IMR-90 (cell line): ENCODE data around the gene CDC42EP5. TPM values are rescaled to one million over a fixed set of nuclear protein-coding genes. Genes with fewer than 3 reads are reported as not detected.

ENCODE experiments used
- ATAC-seq: fragments of 200-7000 bp; cut with Tn5 transposase; 2 replicates; pipeline ENCODE4 v1.9.1; 2020; ENCODE audit warnings: low read depth, mild to moderate bottlenecking, moderate library complexity
- BruUV-seq: library from RNA; stranded (reverse); fragments of 400-500 nt; replicated peaks from 2 replicates; lab custom pipeline; 2021; lab: Mats Ljungman, UMichigan
- CTCF ChIA-PET: fragments of 300-600 bp; formaldehyde crosslinking; extraction: SDS; loops from one replicate; lab custom pipeline; 2021; ENCODE audit warnings: antibody characterized with exemption; lab: Yijun Ruan, JAX
- POLR2A ChIA-PET: fragments of 300-600 bp; sonication (Branson Sonifier 250); formaldehyde crosslinking; loops from one replicate; lab custom pipeline; 2022; ENCODE audit warnings: antibody characterized with exemption; ENCODE audit not compliant: unreplicated experiment; lab: Charles Lee
- DNase-seq: peaks from one replicate; pipeline ENCODE4 v3.0.0; 2013
- H2AFZ ChIP-seq: replicated peaks from 2 replicates; pipeline ENCODE3; 2013; ENCODE audit warnings: low read length, mild to moderate bottlenecking; ENCODE audit not compliant: poor library complexity
- H2AK5ac ChIP-seq: 2 replicates; pipeline ENCODE4 v1.6.1; 2013; ENCODE audit warnings: low read depth, low read length, inconsistent platforms
- H2AK9ac ChIP-seq: replicated peaks from 2 replicates; pipeline ENCODE3; 2013; ENCODE audit warnings: mild to moderate bottlenecking, low read depth, low read length, moderate library complexity; ENCODE audit not compliant: poor library complexity
- H2BK120ac ChIP-seq: 2 replicates; pipeline ENCODE4 v1.6.1; 2013; ENCODE audit warnings: low read depth, low read length, inconsistent platforms
- H2BK15ac ChIP-seq: 3 replicates; pipeline ENCODE4 v1.6.1; 2013; ENCODE audit warnings: low read depth, low read length, inconsistent platforms
- H2BK20ac ChIP-seq: 2 replicates; pipeline ENCODE4 v1.6.1; 2013; ENCODE audit warnings: low read depth, mild to moderate bottlenecking, inconsistent platforms, low read length, moderate library complexity
- H2BK5ac ChIP-seq: 2 replicates; pipeline ENCODE4 v1.6.1; 2013; ENCODE audit warnings: mild to moderate bottlenecking, low read depth, low read length, inconsistent platforms; ENCODE audit not compliant: poor library complexity, severe bottlenecking
- H3K14ac ChIP-seq: replicated peaks from 2 replicates; pipeline ENCODE4 v1.6.1; 2013; ENCODE audit warnings: low read depth, low read length, inconsistent platforms
- H3K18ac ChIP-seq: 2 replicates; pipeline ENCODE4 v1.6.1; 2013; ENCODE audit warnings: low read depth, low read length, control low read depth
- H3K23ac ChIP-seq: 2 replicates; pipeline ENCODE4 v1.6.1; 2013; ENCODE audit warnings: low read depth, low read length, inconsistent platforms
- H3K27ac ChIP-seq: 2 replicates; pipeline ENCODE4 v1.5.1; 2013; ENCODE audit warnings: mild to moderate bottlenecking, control low read depth, low read length; ENCODE audit not compliant: insufficient read depth
- H3K27me3 ChIP-seq: 2 replicates; pipeline ENCODE4 v1.6.1; 2013; ENCODE audit warnings: low read length; ENCODE audit not compliant: control insufficient read depth, insufficient read depth
- H3K36me3 ChIP-seq: 2 replicates; pipeline ENCODE4 v1.6.1; 2013; ENCODE audit warnings: low read length, mixed read lengths; ENCODE audit not compliant: control insufficient read depth, insufficient read depth
- H3K4ac ChIP-seq: 2 replicates; pipeline ENCODE4 v1.6.1; 2013; ENCODE audit warnings: low read depth, low read length, inconsistent platforms
- H3K4me1 ChIP-seq: 2 replicates; pipeline ENCODE4 v1.6.1; 2013; ENCODE audit warnings: low read length, mixed read lengths; ENCODE audit not compliant: control insufficient read depth, insufficient read depth
- H3K4me2 ChIP-seq: 2 replicates; pipeline ENCODE4 v1.6.1; 2013; ENCODE audit warnings: low read depth, mild to moderate bottlenecking, control low read depth, low read length, moderate library complexity
- H3K4me3 ChIP-seq: 2 replicates; pipeline ENCODE4 v1.5.1; 2013; ENCODE audit warnings: low read depth, mild to moderate bottlenecking, control low read depth, low read length, moderate library complexity; ENCODE audit not compliant: insufficient read depth
- H3K56ac ChIP-seq: 2 replicates; pipeline ENCODE4 v1.6.1; 2013; ENCODE audit warnings: low read length, inconsistent platforms; ENCODE audit not compliant: insufficient read depth; ENCODE audit errors: extremely low read depth
- H3K79me1 ChIP-seq, 2 experiments: 2 replicates each; pipeline ENCODE4 v1.6.1; 2013; ENCODE audit warnings: low read length in 2 of 2, inconsistent platforms in 1 of 2, low read depth in 1 of 2
- H3K9ac ChIP-seq: 2 replicates; pipeline ENCODE4 v1.6.1; 2013; ENCODE audit warnings: low read depth, low read length, control low read depth
- H3K9me1 ChIP-seq: 2 replicates; pipeline ENCODE4 v1.6.1; 2013; ENCODE audit warnings: low read length, inconsistent platforms; ENCODE audit not compliant: insufficient read depth
- H3K9me3 ChIP-seq: 2 replicates; pipeline ENCODE4 v1.6.1; 2013; ENCODE audit warnings: low read length; ENCODE audit not compliant: control insufficient read depth, insufficient read depth
- H4K20me1 ChIP-seq: 2 replicates; pipeline ENCODE4 v1.6.1; 2013; ENCODE audit warnings: low read length, inconsistent platforms; ENCODE audit not compliant: insufficient read depth
- H4K5ac ChIP-seq: 2 replicates; pipeline ENCODE4 v1.6.1; 2013; ENCODE audit warnings: mild to moderate bottlenecking, low read depth, low read length, control low read depth
- H4K8ac ChIP-seq, 2 experiments: 2 replicates each; pipeline ENCODE4 v1.6.1; 2013; ENCODE audit warnings: low read depth in 2 of 2, low read length in 2 of 2, control low read depth in 1 of 2, inconsistent platforms in 1 of 2
- H4K91ac ChIP-seq: 2 replicates; pipeline ENCODE4 v1.6.1; 2013; ENCODE audit warnings: low read depth, low read length, inconsistent platforms; ENCODE audit not compliant: insufficient read depth
- BHLHE40 ChIP-seq: fragments of 150-350 bp; IDR thresholded peaks from 2 replicates; pipeline ENCODE4 v1.6.1; 2016; ENCODE audit warnings: mild to moderate bottlenecking, low read depth, low read length
- CHD1 ChIP-seq: IDR thresholded peaks from 2 replicates; pipeline ENCODE4 v1.6.1; 2012; ENCODE audit warnings: low read depth, low read length, improper control_type of control experiment
- MAZ ChIP-seq: IDR thresholded peaks from 2 replicates; pipeline ENCODE4 v1.6.1; 2012; ENCODE audit warnings: low read depth, mild to moderate bottlenecking, low read length, improper control_type of control experiment, moderate library complexity, borderline replicate concordance
- MXI1 ChIP-seq: IDR thresholded peaks from 2 replicates; pipeline ENCODE4 v1.6.1; 2012; ENCODE audit warnings: low read depth, mild to moderate bottlenecking, low read length, moderate library complexity, borderline replicate concordance
- NFE2L2 ChIP-seq: fragments of 150-350 bp; IDR thresholded peaks from 2 replicates; pipeline ENCODE4 v1.6.1; 2016; ENCODE audit warnings: low read depth, mild to moderate bottlenecking, low read length
- POLR2A ChIP-seq: IDR thresholded peaks from 2 replicates; pipeline ENCODE4 v1.6.1; 2012; ENCODE audit warnings: mild to moderate bottlenecking, low read depth, low read length
- SMC3 ChIP-seq: fragments of 150-350 bp; IDR thresholded peaks from 2 replicates; pipeline ENCODE4 v1.6.1; 2016; ENCODE audit warnings: low read depth, mild to moderate bottlenecking, antibody characterized with exemption, low read length, moderate library complexity
- WGBS, 2 experiments: methylation state at CpG; one replicate each; pipeline versions ENCODE4 v1.1.5 to v1.1.7; 2013; ENCODE audit warnings: missing lambda C conversion rate in 2 of 2; ENCODE audit not compliant: insufficient read length in 1 of 2; ENCODE audit errors: extremely low coverage in 2 of 2; 5-methylcytosine and 5-hydroxymethylcytosine counted together
- dilution Hi-C: fragments of 300-500 bp; cut with HindIII; formaldehyde crosslinking; loops from one replicate; pipeline ENCODE4 v1.14.3; 2018; ENCODE audit warnings: low sequenced_read_pairs; ENCODE audit not compliant: unreplicated experiment
- in situ Hi-C: fragments of 300-500 bp; cut with MboI; formaldehyde crosslinking; loops from 3 replicates; pipeline ENCODE4 v1.14.3; 2019; ENCODE audit warnings: low sequenced_read_pairs, inconsistent platforms, mixed read lengths
- intact Hi-C: fragments of 100-400 bp; cut with micrococcal nuclease; formaldehyde crosslinking; loops from 2 replicates; pipeline ENCODE4 v1.10.0; 2022
- polyA plus RNA-seq, 3 experiments: library from polyadenylated mRNA; depleted of rRNA; stranded (reverse); fragments of >200 nt; gene quantifications; 2 replicates each; pipeline ENCODE4 v1.2.3, GENCODE V29; 2012; ENCODE audit warnings: low replicate concordance in 1 of 3
- total RNA-seq: library from RNA; depleted of rRNA; stranded (reverse); fragments of >200 nt; gene quantifications from 2 replicates; pipeline ENCODE4 v1.2.3, GENCODE V29; 2012
- TF ChIP-seq, protein P1 (sequence below): fragments of 150-350 bp; IDR thresholded peaks from 2 replicates; pipeline ENCODE4 v1.6.1; 2016; ENCODE audit warnings: low read depth, mild to moderate bottlenecking, low read length, moderate library complexity, borderline replicate concordance
- TF ChIP-seq, protein P2 (sequence below): conservative IDR thresholded peaks from 2 replicates; pipeline ENCODE4 v1.5.1; 2012; ENCODE audit warnings: mild to moderate bottlenecking, low read depth, low read length, improper control_type of control experiment

The CDC42EP5 gene
- total and polyA plus RNA-seq, 2 of the 4 experiments (the other 2 are of a cell fraction): 7.2 to 25.3 TPM

DNA sequence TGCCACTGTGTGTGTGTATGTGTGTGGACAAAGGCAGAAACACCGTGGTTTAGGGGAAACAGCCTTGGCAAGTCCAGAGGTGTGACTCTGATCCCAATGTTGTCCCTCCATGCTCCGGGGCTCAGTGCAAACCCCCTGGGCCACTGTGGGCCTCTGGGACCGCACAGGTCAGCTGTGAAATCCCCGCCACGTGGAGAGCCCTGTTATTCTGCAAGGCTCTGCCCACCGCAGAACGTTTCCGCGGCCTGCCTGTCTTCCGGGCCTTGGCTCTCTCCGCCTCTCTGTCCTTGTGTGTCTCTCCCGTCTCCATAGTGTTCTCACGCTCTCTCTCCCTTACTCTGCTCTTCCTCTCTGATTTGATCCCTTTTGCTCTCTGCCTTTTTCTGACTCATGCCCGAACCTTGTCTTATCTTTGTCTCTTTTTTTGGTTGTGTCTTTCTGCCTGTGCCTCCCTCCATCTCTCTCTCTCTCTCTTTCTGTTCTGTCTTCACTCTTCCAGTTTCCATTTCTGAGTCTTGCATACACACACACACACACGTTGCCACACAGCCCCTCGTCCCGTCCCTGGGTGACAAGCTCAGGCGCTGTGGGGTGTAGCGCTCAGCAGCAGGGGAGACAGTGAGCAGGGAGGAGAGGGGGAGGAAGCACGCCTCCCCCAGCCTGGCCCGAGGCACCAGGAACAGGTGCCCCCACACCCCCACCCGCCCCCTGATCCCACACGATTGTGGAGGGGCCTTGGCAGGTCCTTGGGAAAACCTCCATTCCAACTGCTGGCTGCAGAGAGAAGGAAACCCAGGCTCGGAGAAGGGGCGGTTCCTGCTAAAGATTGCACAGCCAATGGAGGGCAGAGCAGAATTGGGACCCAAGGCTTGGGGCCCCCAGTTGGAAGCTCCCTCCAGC, 54.8 kb downstream of the CDC42EP5 start:
- no peak overlapping the region for H3K56ac ChIP-seq
- peak; percentile 54 for ATAC-seq
- H2AK9ac ChIP-seq: no peak overlapping the region
- peaks cover 3% of the 10 kb centered on the region; the same call in 1 of the 2 replicates for H3K9me1 ChIP-seq
- no peaks in the 10 kb centered on the region for H3K79me1 ChIP-seq
- no peak overlapping the region for H4K5ac ChIP-seq
- no peak overlapping the region for H2AK5ac ChIP-seq
- in situ Hi-C loops: no loop called here
- peak; percentile 19 for DNase-seq
- no peaks in the 10 kb centered on the region for H3K36me3 ChIP-seq
- BruUV-seq: no TSS peak
- no peak overlapping the region for H2BK5ac ChIP-seq
- no peak for TF ChIP-seq NFE2L2
- no peak for TF ChIP-seq BHLHE40
- TF ChIP-seq MAZ: no peak
- TF ChIP-seq, protein P1, sequence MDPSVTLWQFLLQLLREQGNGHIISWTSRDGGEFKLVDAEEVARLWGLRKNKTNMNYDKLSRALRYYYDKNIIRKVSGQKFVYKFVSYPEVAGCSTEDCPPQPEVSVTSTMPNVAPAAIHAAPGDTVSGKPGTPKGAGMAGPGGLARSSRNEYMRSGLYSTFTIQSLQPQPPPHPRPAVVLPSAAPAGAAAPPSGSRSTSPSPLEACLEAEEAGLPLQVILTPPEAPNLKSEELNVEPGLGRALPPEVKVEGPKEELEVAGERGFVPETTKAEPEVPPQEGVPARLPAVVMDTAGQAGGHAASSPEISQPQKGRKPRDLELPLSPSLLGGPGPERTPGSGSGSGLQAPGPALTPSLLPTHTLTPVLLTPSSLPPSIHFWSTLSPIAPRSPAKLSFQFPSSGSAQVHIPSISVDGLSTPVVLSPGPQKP: no peak
- TF ChIP-seq MXI1: no peak
- TF ChIP-seq POLR2A: no peak
- no peak for TF ChIP-seq SMC3
- TF ChIP-seq, protein P2, sequence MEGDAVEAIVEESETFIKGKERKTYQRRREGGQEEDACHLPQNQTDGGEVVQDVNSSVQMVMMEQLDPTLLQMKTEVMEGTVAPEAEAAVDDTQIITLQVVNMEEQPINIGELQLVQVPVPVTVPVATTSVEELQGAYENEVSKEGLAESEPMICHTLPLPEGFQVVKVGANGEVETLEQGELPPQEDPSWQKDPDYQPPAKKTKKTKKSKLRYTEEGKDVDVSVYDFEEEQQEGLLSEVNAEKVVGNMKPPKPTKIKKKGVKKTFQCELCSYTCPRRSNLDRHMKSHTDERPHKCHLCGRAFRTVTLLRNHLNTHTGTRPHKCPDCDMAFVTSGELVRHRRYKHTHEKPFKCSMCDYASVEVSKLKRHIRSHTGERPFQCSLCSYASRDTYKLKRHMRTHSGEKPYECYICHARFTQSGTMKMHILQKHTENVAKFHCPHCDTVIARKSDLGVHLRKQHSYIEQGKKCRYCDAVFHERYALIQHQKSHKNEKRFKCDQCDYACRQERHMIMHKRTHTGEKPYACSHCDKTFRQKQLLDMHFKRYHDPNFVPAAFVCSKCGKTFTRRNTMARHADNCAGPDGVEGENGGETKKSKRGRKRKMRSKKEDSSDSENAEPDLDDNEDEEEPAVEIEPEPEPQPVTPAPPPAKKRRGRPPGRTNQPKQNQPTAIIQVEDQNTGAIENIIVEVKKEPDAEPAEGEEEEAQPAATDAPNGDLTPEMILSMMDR: no peak
- no peak for TF ChIP-seq CHD1
- dilution Hi-C loops: no loop called here
- H2AFZ ChIP-seq: peak overlapping the region; percentile 44
- no peaks in the 10 kb centered on the region for H3K4me1 ChIP-seq
- no peak overlapping the region for H3K27ac ChIP-seq
- H4K8ac ChIP-seq: no peak overlapping the region
- H2BK15ac ChIP-seq: no peak overlapping the region
- no peak overlapping the region for H3K4me3 ChIP-seq
- intact Hi-C loops: no loop called here
- H4K91ac ChIP-seq: no peak overlapping the region
- H3K18ac ChIP-seq: no peak overlapping the region
- H3K14ac ChIP-seq: no peak overlapping the region
- H4K20me1 ChIP-seq: no peaks in the 10 kb centered on the region
- H2BK20ac ChIP-seq: no peak overlapping the region
- H3K27me3 ChIP-seq: peaks cover 35% of the 10 kb centered on the region
- peaks cover 4% of the 10 kb centered on the region; the same call in 1 of the 2 replicates for H3K9me3 ChIP-seq
- POLR2A ChIA-PET: no interaction called here
- no peak overlapping the region; the same call in 1 of the 2 replicates for H3K4me2 ChIP-seq
- no peak overlapping the region for H2BK120ac ChIP-seq
- CTCF ChIA-PET: no interaction called here
- H3K23ac ChIP-seq: no peak overlapping the region
- 33% methylated on average over 4 of the region's 25 CpGs; no CpG with 5 or more reads in 1 of the 2 experiments for WGBS, 2 experiments
- H3K9ac ChIP-seq: no peak overlapping the region
- H3K4ac ChIP-seq: no peak overlapping the region
